Coronary artery (tissue), 2 donors: ENCODE results near the gene IL17RC.

Experiments
- DNase-seq: peaks from one replicate; pipeline ENCODE4 v3.0.0-alpha.2; 2017; ENCODE audit warnings: low spot score
- H3K27ac ChIP-seq, 2 donors: fragments of 200-600 bp; sonication (generic); one replicate each; pipeline ENCODE4 v1.5.1; 2016 to 2019
- H3K4me3 ChIP-seq: fragments of 200-600 bp; sonication (generic); 2 replicates; pipeline ENCODE4 v1.5.1; 2016; ENCODE audit warnings: mild to moderate bottlenecking, moderate library complexity
- CTCF ChIP-seq: fragments of 200-600 bp; sonication (generic); IDR thresholded peaks from one replicate; pipeline ENCODE4 v1.5.1; 2019; ENCODE audit warnings: antibody characterized with exemption

IL17RC gene

GRCh38 chr3:9948586-9948985 lies 31.7 kb downstream of the IL17RC start:
- Histone ChIP-seq H3K4me3 (no peak overlapping the region), H3K27ac (no peak overlapping the region)
- no peak for TF ChIP-seq CTCF
- no peak for DNase-seq

- TF ChIP-seq CTCF = no peak
- DNase-seq = no peak
- H3K4me3 ChIP-seq = no peak overlapping the region
- no peak overlapping the region for H3K27ac ChIP-seq
Measured at GRCh38 chr3:9949115-9949514, 32.2 kb downstream of the IL17RC start.

- Histone ChIP-seq H3K4me3 (no peak overlapping the region), H3K27ac (no peak overlapping the region)
- no peak for DNase-seq
Measured at GRCh38 chr3:9949626-9950025, 32.7 kb downstream of the IL17RC start.

GRCh38 chr3:9951126-9951525 lies 34.2 kb downstream of the IL17RC start:
- Histone ChIP-seq H3K27ac (no peak overlapping the region), H3K4me3 (no peak overlapping the region)
- DNase-seq = no peak
- no peak for TF ChIP-seq CTCF

More at GRCh38 chr3:9949626-9950025, 32.7 kb downstream of the IL17RC start:
- no peak for TF ChIP-seq CTCF

GRCh38 chr3:9951598-9951961 lies 34.7 kb downstream of the IL17RC start:
- no peak for DNase-seq
- H3K4me3 ChIP-seq = peak overlapping the region; percentile 69
- no peak for TF ChIP-seq CTCF
- H3K27ac ChIP-seq = no peak overlapping the region

GRCh38 chr3:9951962-9952805 lies 35.3 kb downstream of the IL17RC start, which contains the start of gene PRRT3:
TSS of gene PRRT3 (minus strand) at chr3:9952408. CDS start at chr3:9950115, 2,293 bp downstream.
- DNase-seq = no peak
- H3K4me3 ChIP-seq = peak within 1 kb of the TSS; percentile 69
- no peak for TF ChIP-seq CTCF
- no peak within 1 kb of the TSS for H3K27ac ChIP-seq

GRCh38 chr3:9955067-9955502 lies 38.2 kb downstream of the IL17RC start:
- no peak for TF ChIP-seq CTCF

More at GRCh38 chr3:9955067-9955502, 38.2 kb downstream of the IL17RC start:
- Histone ChIP-seq H3K27ac (no peak overlapping the region), H3K4me3 (no peak overlapping the region)
- no peak for DNase-seq
